ENCODE results near the gene LONRF2.
"Not testable (repeated sequence)": the region's sequence is repeated elsewhere in the genome, so short reads cannot be mapped to it uniquely, and the experiment has no call there.

The LONRF2 gene

GRCh38 chr2:100260712-100261620 is 61.3 kb downstream of the LONRF2 start:
- Histone ChIP-seq H3K9me3 (ENCODE audit: insufficient read depth, low read depth, low read length) (peaks cover 7% of the 10 kb centered on the region), H3K27me3 (ENCODE audit: insufficient read depth, low read length) (no peaks in the 10 kb centered on the region), H3K4me3 (ENCODE audit: low read length) (no peak overlapping the region), H3K9ac (ENCODE audit: low read depth, low read length) (no peak overlapping the region), H3K4me1 (ENCODE audit: insufficient read depth, low read length) (no peaks in the 10 kb centered on the region), H3K36me3 (ENCODE audit: insufficient read depth, low read depth, low read length) (no peaks in the 10 kb centered on the region), H3K27ac (ENCODE audit: low read length) (no peak overlapping the region)

- no peak overlapping the region for H3K4me3 ChIP-seq (ENCODE audit: low read length)
- no peak overlapping the region for H3K27ac ChIP-seq (ENCODE audit: low read length)
- H3K9ac ChIP-seq (ENCODE audit: low read depth, low read length), result no peak overlapping the region
- no peaks in the 10 kb centered on the region for H3K27me3 ChIP-seq (ENCODE audit: insufficient read depth, low read length)
- no peaks in the 10 kb centered on the region for H3K4me1 ChIP-seq (ENCODE audit: insufficient read depth, low read length)
- no peaks in the 10 kb centered on the region for H3K36me3 ChIP-seq (ENCODE audit: insufficient read depth, low read depth, low read length)
- peaks cover 7% of the 10 kb centered on the region for H3K9me3 ChIP-seq (ENCODE audit: insufficient read depth, low read depth, low read length)
Measured at GRCh38 chr2:100259106-100259505, 63.2 kb downstream of the LONRF2 start.

- no peak overlapping the region for H3K9ac ChIP-seq (ENCODE audit: low read depth, low read length)
- H3K36me3 ChIP-seq (ENCODE audit: insufficient read depth, low read depth, low read length), result no peaks in the 10 kb centered on the region
- no peaks in the 10 kb centered on the region for H3K27me3 ChIP-seq (ENCODE audit: insufficient read depth, low read length)
- H3K4me1 ChIP-seq (ENCODE audit: insufficient read depth, low read length), result no peaks in the 10 kb centered on the region
- peaks cover 7% of the 10 kb centered on the region for H3K9me3 ChIP-seq (ENCODE audit: insufficient read depth, low read depth, low read length)
- H3K4me3 ChIP-seq (ENCODE audit: low read length), result no peak overlapping the region
- no peak overlapping the region for H3K27ac ChIP-seq (ENCODE audit: low read length)
Measured at GRCh38 chr2:100257939-100258338, 64.4 kb downstream of the LONRF2 start.

GRCh38 chr2:100256849-100257248 is 65.5 kb downstream of the LONRF2 start:
- Histone ChIP-seq H3K36me3 (ENCODE audit: insufficient read depth, low read depth, low read length) (no peaks in the 10 kb centered on the region), H3K4me3 (ENCODE audit: low read length) (no peak overlapping the region), H3K9me3 (ENCODE audit: insufficient read depth, low read depth, low read length) (peaks cover 3% of the 10 kb centered on the region), H3K27me3 (ENCODE audit: insufficient read depth, low read length) (no peaks in the 10 kb centered on the region), H3K4me1 (ENCODE audit: insufficient read depth, low read length) (no peaks in the 10 kb centered on the region), H3K27ac (ENCODE audit: low read length) (no peak overlapping the region), H3K9ac (ENCODE audit: low read depth, low read length) (no peak overlapping the region)

- Histone ChIP-seq H3K4me3 (ENCODE audit: low read length) (no peak overlapping the region), H3K27me3 (ENCODE audit: insufficient read depth, low read length) (no peaks in the 10 kb centered on the region), H3K4me1 (ENCODE audit: insufficient read depth, low read length) (no peaks in the 10 kb centered on the region), H3K27ac (ENCODE audit: low read length) (no peak overlapping the region), H3K9me3 (ENCODE audit: insufficient read depth, low read depth, low read length) (no peaks in the 10 kb centered on the region), H3K9ac (ENCODE audit: low read depth, low read length) (no peak overlapping the region), H3K36me3 (ENCODE audit: insufficient read depth, low read depth, low read length) (no peaks in the 10 kb centered on the region)
Measured at GRCh38 chr2:100256416-100256815, 65.9 kb downstream of the LONRF2 start.

GRCh38 chr2:100254646-100255210 is 67.6 kb downstream of the LONRF2 start:
- Histone ChIP-seq H3K9ac (ENCODE audit: low read depth, low read length) (no peak overlapping the region), H3K27ac (ENCODE audit: low read length) (no peak overlapping the region), H3K9me3 (ENCODE audit: insufficient read depth, low read depth, low read length) (no peaks in the 10 kb centered on the region), H3K27me3 (ENCODE audit: insufficient read depth, low read length) (no peaks in the 10 kb centered on the region), H3K4me1 (ENCODE audit: insufficient read depth, low read length) (no peaks in the 10 kb centered on the region), H3K4me3 (ENCODE audit: low read length) (no peak overlapping the region), H3K36me3 (ENCODE audit: insufficient read depth, low read depth, low read length) (no peaks in the 10 kb centered on the region)

- H3K9ac ChIP-seq (ENCODE audit: low read depth, low read length), result no peak overlapping the region
- no peaks in the 10 kb centered on the region for H3K9me3 ChIP-seq (ENCODE audit: insufficient read depth, low read depth, low read length)
- H3K4me1 ChIP-seq (ENCODE audit: insufficient read depth, low read length), result no peaks in the 10 kb centered on the region
- H3K36me3 ChIP-seq (ENCODE audit: insufficient read depth, low read depth, low read length), result no peaks in the 10 kb centered on the region
- H3K4me3 ChIP-seq (ENCODE audit: low read length), result no peak overlapping the region
- H3K27ac ChIP-seq (ENCODE audit: low read length), result no peak overlapping the region
- no peaks in the 10 kb centered on the region for H3K27me3 ChIP-seq (ENCODE audit: insufficient read depth, low read length)
Measured at GRCh38 chr2:100253786-100254185, 68.5 kb downstream of the LONRF2 start.

GRCh38 chr2:100252811-100253698 is 69.2 kb downstream of the LONRF2 start:
- Histone ChIP-seq H3K4me1 (ENCODE audit: insufficient read depth, low read length) (no peaks in the 10 kb centered on the region), H3K4me3 (ENCODE audit: low read length) (no peak overlapping the region), H3K27me3 (ENCODE audit: insufficient read depth, low read length) (no peaks in the 10 kb centered on the region), H3K36me3 (ENCODE audit: insufficient read depth, low read depth, low read length) (no peaks in the 10 kb centered on the region), H3K9me3 (ENCODE audit: insufficient read depth, low read depth, low read length) (no peaks in the 10 kb centered on the region), H3K9ac (ENCODE audit: low read depth, low read length) (no peak overlapping the region), H3K27ac (ENCODE audit: low read length) (no peak overlapping the region)

- H3K4me3 ChIP-seq (ENCODE audit: low read length), result no peak overlapping the region
Measured at GRCh38 chr2:100250645-100251044, 71.7 kb downstream of the LONRF2 start.

GRCh38 chr2:100248971-100249370 is 73.3 kb downstream of the LONRF2 start:
- Histone ChIP-seq H3K27me3 (ENCODE audit: insufficient read depth, low read length) (no peaks in the 10 kb centered on the region), H3K4me1 (ENCODE audit: insufficient read depth, low read length) (no peaks in the 10 kb centered on the region), H3K27ac (ENCODE audit: low read length) (no peak overlapping the region), H3K36me3 (ENCODE audit: insufficient read depth, low read depth, low read length) (no peaks in the 10 kb centered on the region), H3K9ac (ENCODE audit: low read depth, low read length) (no peak overlapping the region), H3K9me3 (ENCODE audit: insufficient read depth, low read depth, low read length) (no peaks in the 10 kb centered on the region), H3K4me3 (ENCODE audit: low read length) (no peak overlapping the region)

More at GRCh38 chr2:100250645-100251044, 71.7 kb downstream of the LONRF2 start:
- Histone ChIP-seq H3K27me3 (ENCODE audit: insufficient read depth, low read length) (no peaks in the 10 kb centered on the region), H3K9ac (ENCODE audit: low read depth, low read length) (no peak overlapping the region), H3K27ac (ENCODE audit: low read length) (no peak overlapping the region), H3K36me3 (ENCODE audit: insufficient read depth, low read depth, low read length) (no peaks in the 10 kb centered on the region), H3K9me3 (ENCODE audit: insufficient read depth, low read depth, low read length) (no peaks in the 10 kb centered on the region), H3K4me1 (ENCODE audit: insufficient read depth, low read length) (no peaks in the 10 kb centered on the region)

- not testable (repeated sequence) for H3K27me3 ChIP-seq (ENCODE audit: insufficient read depth, low read length); H3K36me3 ChIP-seq (ENCODE audit: insufficient read depth, low read depth, low read length); H3K9me3 ChIP-seq (ENCODE audit: insufficient read depth, low read depth, low read length); H3K27ac ChIP-seq (ENCODE audit: low read length); H3K9ac ChIP-seq (ENCODE audit: low read depth, low read length); H3K4me3 ChIP-seq (ENCODE audit: low read length); H3K4me1 ChIP-seq (ENCODE audit: insufficient read depth, low read length)
Measured at GRCh38 chr2:100248556-100248955, 73.7 kb downstream of the LONRF2 start.
